Endodermal cell (in vitro differentiated cells): ENCODE results near the gene PI4KA. TPM values are rescaled to one million over a fixed set of nuclear protein-coding genes. Genes with fewer than 3 reads are reported as not detected.

Source experiments
- DNase-seq: peaks from one replicate; pipeline ENCODE4 v3.0.0-alpha.2; 2017
- H3K27ac ChIP-seq: 2 replicates; pipeline ENCODE4 v1.5.1; 2013; ENCODE audit warnings: mild to moderate bottlenecking, low read depth, low read length, moderate library complexity
- H3K27me3 ChIP-seq: 2 replicates; pipeline ENCODE4 v1.6.1; 2013; ENCODE audit warnings: mild to moderate bottlenecking, low read length, moderate library complexity; ENCODE audit not compliant: insufficient read depth, control insufficient read depth, poor library complexity, severe bottlenecking
- H3K36me3 ChIP-seq: 2 replicates; pipeline ENCODE4 v1.7.0; 2013; ENCODE audit warnings: mild to moderate bottlenecking, low read length, moderate library complexity; ENCODE audit not compliant: control insufficient read depth, insufficient read depth
- H3K4me1 ChIP-seq: one replicate; pipeline ENCODE4 v1.7.0; 2013; ENCODE audit warnings: low read length; ENCODE audit not compliant: control insufficient read depth, insufficient read depth
- H3K4me3 ChIP-seq: 2 replicates; pipeline ENCODE4 v1.5.1; 2013; ENCODE audit warnings: mild to moderate bottlenecking, low read length, moderate library complexity
- H3K9ac ChIP-seq: 2 replicates; pipeline ENCODE4 v1.6.1; 2013; ENCODE audit warnings: mild to moderate bottlenecking, low read length, moderate library complexity; ENCODE audit not compliant: poor library complexity, severe bottlenecking; ENCODE audit errors: extremely low read depth
- H3K9me3 ChIP-seq: 2 replicates; pipeline ENCODE4 v1.6.1; 2013; ENCODE audit warnings: mild to moderate bottlenecking, low read length, moderate library complexity; ENCODE audit not compliant: control insufficient read depth
- H3K27ac Mint-ChIP-seq: 2 replicates; pipeline ENCODE4 v1.8.0; 2020; ENCODE audit warnings: mixed read lengths
- H3K27me3 Mint-ChIP-seq: 2 replicates; pipeline ENCODE4 v1.8.0; 2021; ENCODE audit warnings: mild to moderate bottlenecking, mixed read lengths; ENCODE audit not compliant: insufficient read depth
- H3K36me3 Mint-ChIP-seq: 2 replicates; pipeline ENCODE4 v1.8.0; 2020; ENCODE audit warnings: low read depth, mixed read lengths
- H3K4me1 Mint-ChIP-seq: 2 replicates; pipeline ENCODE4 v1.8.0; 2020; ENCODE audit warnings: mixed read lengths
- H3K4me3 Mint-ChIP-seq: 2 replicates; pipeline ENCODE4 v1.8.0; 2020; ENCODE audit warnings: mild to moderate bottlenecking, moderate library complexity, mixed read lengths
- H3K9me3 Mint-ChIP-seq: 2 replicates; pipeline ENCODE4 v1.8.0; 2020; ENCODE audit warnings: mild to moderate bottlenecking, mixed read lengths
- WGBS, 2 experiments: methylation state at CpG; one replicate each; pipeline versions ENCODE4 v1.1.5 to v1.1.7; 2013; ENCODE audit warnings: missing lambda C conversion rate in 2 of 2, mixed read lengths in 1 of 2; ENCODE audit not compliant: insufficient coverage in 1 of 2, insufficient read length in 1 of 2; 5-methylcytosine and 5-hydroxymethylcytosine counted together
- total RNA-seq, 2 donors: library from RNA; stranded (reverse); fragmentation: NEBNext Ultra II Directional in 1 of 2; extraction: Animal tissue kit (Norgen Biotek cat#: 25700) in 1 of 2; gene quantifications; 2 replicates in 1 of 2; 3 replicates in 1 of 2; pipeline ENCODE4 v1.2.1, GENCODE V29; 2021
- TF ChIP-seq, protein P1 (sequence below): fragments of 200-600 bp; sonication (generic); conservative IDR thresholded peaks from 2 replicates; pipeline ENCODE4 v1.5.0; 2021; ENCODE audit warnings: antibody characterized with exemption, mild to moderate bottlenecking

Gene PI4KA
- total RNA-seq, 2 donors from 2014 or later = 49.0 to 62.0 TPM

- no peak for DNase-seq
- Histone ChIP-seq H3K9ac (no peak overlapping the region), H3K36me3 (peaks cover 36% of the 10 kb centered on the region), H3K4me3 (no peak overlapping the region), H3K4me1 (no peaks in the 10 kb centered on the region), H3K9me3 (peaks cover 11% of the 10 kb centered on the region), H3K27ac (no peak overlapping the region), H3K27me3 (no peaks in the 10 kb centered on the region)
- WGBS, 2 experiments = 89 to 95% methylated on average over 2 of the region's 2 CpGs
- H3K4me3 Mint-ChIP-seq = no peak overlapping the region
- H3K27ac Mint-ChIP-seq = no peak overlapping the region
- no peaks in the 10 kb centered on the region for H3K4me1 Mint-ChIP-seq
- H3K9me3 Mint-ChIP-seq = peaks cover 4% of the 10 kb centered on the region
- no peaks in the 10 kb centered on the region for H3K27me3 Mint-ChIP-seq
- TF ChIP-seq, protein P1, sequence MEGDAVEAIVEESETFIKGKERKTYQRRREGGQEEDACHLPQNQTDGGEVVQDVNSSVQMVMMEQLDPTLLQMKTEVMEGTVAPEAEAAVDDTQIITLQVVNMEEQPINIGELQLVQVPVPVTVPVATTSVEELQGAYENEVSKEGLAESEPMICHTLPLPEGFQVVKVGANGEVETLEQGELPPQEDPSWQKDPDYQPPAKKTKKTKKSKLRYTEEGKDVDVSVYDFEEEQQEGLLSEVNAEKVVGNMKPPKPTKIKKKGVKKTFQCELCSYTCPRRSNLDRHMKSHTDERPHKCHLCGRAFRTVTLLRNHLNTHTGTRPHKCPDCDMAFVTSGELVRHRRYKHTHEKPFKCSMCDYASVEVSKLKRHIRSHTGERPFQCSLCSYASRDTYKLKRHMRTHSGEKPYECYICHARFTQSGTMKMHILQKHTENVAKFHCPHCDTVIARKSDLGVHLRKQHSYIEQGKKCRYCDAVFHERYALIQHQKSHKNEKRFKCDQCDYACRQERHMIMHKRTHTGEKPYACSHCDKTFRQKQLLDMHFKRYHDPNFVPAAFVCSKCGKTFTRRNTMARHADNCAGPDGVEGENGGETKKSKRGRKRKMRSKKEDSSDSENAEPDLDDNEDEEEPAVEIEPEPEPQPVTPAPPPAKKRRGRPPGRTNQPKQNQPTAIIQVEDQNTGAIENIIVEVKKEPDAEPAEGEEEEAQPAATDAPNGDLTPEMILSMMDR = no peak
- H3K36me3 Mint-ChIP-seq = peaks cover 43% of the 10 kb centered on the region
Observed at GRCh38 chr22:20742764-20743163, 115.8 kb downstream of the PI4KA start.

- no peaks in the 10 kb centered on the region for H3K27me3 Mint-ChIP-seq
- Histone ChIP-seq H3K9me3 (peaks cover 11% of the 10 kb centered on the region), H3K27ac (no peak overlapping the region), H3K4me3 (no peak overlapping the region), H3K9ac (no peak overlapping the region), H3K4me1 (no peaks in the 10 kb centered on the region), H3K27me3 (no peaks in the 10 kb centered on the region), H3K36me3 (peaks cover 31% of the 10 kb centered on the region)
- no peak overlapping the region for H3K27ac Mint-ChIP-seq
- 70 to 78% methylated on average over 14 to 16 of the region's 16 CpGs for WGBS, 2 experiments
- H3K4me1 Mint-ChIP-seq = no peaks in the 10 kb centered on the region
- DNase-seq = peak; percentile 73
- TF ChIP-seq, protein P1 = peak; percentile 84
- peaks cover 4% of the 10 kb centered on the region for H3K9me3 Mint-ChIP-seq
- no peak overlapping the region for H3K4me3 Mint-ChIP-seq
- peaks cover 38% of the 10 kb centered on the region for H3K36me3 Mint-ChIP-seq
Observed at GRCh38 chr22:20741634-20742581, 116.7 kb downstream of the PI4KA start.

- H3K27ac Mint-ChIP-seq = no peak overlapping the region
- Histone ChIP-seq H3K4me1 (no peaks in the 10 kb centered on the region), H3K36me3 (peaks cover 26% of the 10 kb centered on the region), H3K9ac (no peak overlapping the region), H3K9me3 (peaks cover 11% of the 10 kb centered on the region), H3K27ac (no peak overlapping the region), H3K27me3 (no peaks in the 10 kb centered on the region), H3K4me3 (no peak overlapping the region)
- TF ChIP-seq, protein P1 = no peak
- no peak for DNase-seq
- no peaks in the 10 kb centered on the region for H3K4me1 Mint-ChIP-seq
- H3K36me3 Mint-ChIP-seq = peaks cover 31% of the 10 kb centered on the region
- 93% methylated on average over 6 of the region's 6 CpGs; no CpG with 5 or more reads in 1 of the 2 experiments for WGBS, 2 experiments
- no peak overlapping the region for H3K4me3 Mint-ChIP-seq
- H3K27me3 Mint-ChIP-seq = no peaks in the 10 kb centered on the region
- peaks cover 4% of the 10 kb centered on the region for H3K9me3 Mint-ChIP-seq
Observed at GRCh38 chr22:20741008-20741633, 117.5 kb downstream of the PI4KA start.
